ENCODE results near the gene WAC. TPM values are rescaled to one million over a fixed set of nuclear protein-coding genes. Genes with fewer than 3 reads are reported as not detected.
A peak's percentile ranks its signal among the peaks of the same experiment; 100 is the strongest.

Gene WAC
- total RNA-seq, 2 experiments from 2014 or later: 95.2 to 102 TPM

DNA sequence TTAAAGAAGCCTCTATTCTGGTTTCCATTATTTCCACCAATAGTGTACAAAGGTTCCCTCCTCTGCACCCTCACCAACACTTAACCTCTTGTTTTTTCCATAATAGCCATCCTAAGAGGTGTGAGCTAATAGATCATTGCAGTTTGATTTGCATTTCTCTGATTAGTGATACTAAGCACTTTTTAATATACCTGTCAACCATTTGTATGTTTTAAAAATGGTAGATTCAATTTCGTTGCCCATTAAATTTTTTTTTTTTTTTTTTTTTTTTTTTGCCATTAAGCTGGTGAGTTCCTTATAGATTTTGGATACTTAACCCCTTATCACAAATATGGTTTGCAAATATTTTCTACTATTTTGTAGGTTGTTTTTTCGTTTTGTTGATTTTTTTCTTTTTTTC is 23.2 kb downstream of the WAC start:
- intact Hi-C loops (cut with micrococcal nuclease): no loop called here
- DNase-seq (no peak), ATAC-seq (no peak)
- Mint-ChIP-seq H3K9me3 (no peaks in the 10 kb centered on the region), H3K4me1 (ENCODE audit: low read depth) (peaks cover 80% of the 10 kb centered on the region), H3K27ac (no peak overlapping the region), H3K36me3 (ENCODE audit: low read depth) (peaks cover 74% of the 10 kb centered on the region), H3K4me3 (no peak overlapping the region), H3K27me3 (no peaks in the 10 kb centered on the region)
- POLR2A ChIA-PET: no interaction called here
- TF ChIP-seq, protein P1, sequence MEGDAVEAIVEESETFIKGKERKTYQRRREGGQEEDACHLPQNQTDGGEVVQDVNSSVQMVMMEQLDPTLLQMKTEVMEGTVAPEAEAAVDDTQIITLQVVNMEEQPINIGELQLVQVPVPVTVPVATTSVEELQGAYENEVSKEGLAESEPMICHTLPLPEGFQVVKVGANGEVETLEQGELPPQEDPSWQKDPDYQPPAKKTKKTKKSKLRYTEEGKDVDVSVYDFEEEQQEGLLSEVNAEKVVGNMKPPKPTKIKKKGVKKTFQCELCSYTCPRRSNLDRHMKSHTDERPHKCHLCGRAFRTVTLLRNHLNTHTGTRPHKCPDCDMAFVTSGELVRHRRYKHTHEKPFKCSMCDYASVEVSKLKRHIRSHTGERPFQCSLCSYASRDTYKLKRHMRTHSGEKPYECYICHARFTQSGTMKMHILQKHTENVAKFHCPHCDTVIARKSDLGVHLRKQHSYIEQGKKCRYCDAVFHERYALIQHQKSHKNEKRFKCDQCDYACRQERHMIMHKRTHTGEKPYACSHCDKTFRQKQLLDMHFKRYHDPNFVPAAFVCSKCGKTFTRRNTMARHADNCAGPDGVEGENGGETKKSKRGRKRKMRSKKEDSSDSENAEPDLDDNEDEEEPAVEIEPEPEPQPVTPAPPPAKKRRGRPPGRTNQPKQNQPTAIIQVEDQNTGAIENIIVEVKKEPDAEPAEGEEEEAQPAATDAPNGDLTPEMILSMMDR (IDR thresholded peaks at IDR 0.05): no peak
- CTCF ChIA-PET: interaction anchor here (1.1 kb wide), 1 partner anchor 11 kb away, joined by 3 read pairs; no protein-coding TSS in a partner anchor

- intact Hi-C loops (cut with micrococcal nuclease): no loop called here
- H3K9me3 Mint-ChIP-seq: no peaks in the 10 kb centered on the region
- H3K4me1 Mint-ChIP-seq (ENCODE audit: low read depth): peaks cover 73% of the 10 kb centered on the region
- ATAC-seq (no peak), DNase-seq (no peak)
- H3K4me3 Mint-ChIP-seq: no peak overlapping the region
- ChIA-PET POLR2A (interaction anchor here (0.8 to 1.3 kb wide), 4 partner anchors 9 to 21 kb away, joined by 3 to 5 read pairs (median 4); no protein-coding TSS in a partner anchor), CTCF (no interaction called here)
- H3K27ac Mint-ChIP-seq: no peak overlapping the region
- TF ChIP-seq, protein P1 (IDR thresholded peaks at IDR 0.05): no peak
- no peaks in the 10 kb centered on the region for H3K27me3 Mint-ChIP-seq
- H3K36me3 Mint-ChIP-seq (ENCODE audit: low read depth): peaks cover 77% of the 10 kb centered on the region
Measured at GRCh38 chr10:28558186-28558585, 25.3 kb downstream of the WAC start.

- H3K4me1 Mint-ChIP-seq (ENCODE audit: low read depth): peaks cover 75% of the 10 kb centered on the region
- H3K9me3 Mint-ChIP-seq: no peaks in the 10 kb centered on the region
- peak overlapping the region; percentile 5 for H3K27ac Mint-ChIP-seq
- ChIA-PET POLR2A (interaction anchor here (0.8 to 3.9 kb wide), 5 partner anchors 8 to 22 kb away, joined by 3 to 14 read pairs (median 4); no protein-coding TSS in a partner anchor), CTCF (interaction anchor here (0.9 kb wide), 1 partner anchor 16 kb away, joined by 5 read pairs; no protein-coding TSS in a partner anchor)
- intact Hi-C loops (cut with micrococcal nuclease): no loop called here
- ATAC-seq (no peak), DNase-seq (no peak)
- H3K36me3 Mint-ChIP-seq (ENCODE audit: low read depth): peaks cover 80% of the 10 kb centered on the region
- no peak overlapping the region for H3K4me3 Mint-ChIP-seq
- TF ChIP-seq, protein P1 (IDR thresholded peaks at IDR 0.05): no peak
- H3K27me3 Mint-ChIP-seq: no peaks in the 10 kb centered on the region
Measured at GRCh38 chr10:28558923-28559508, 26.1 kb downstream of the WAC start.

GRCh38 chr10:28559618-28560017 is 26.7 kb downstream of the WAC start:
- ATAC-seq (no peak), DNase-seq (no peak)
- Mint-ChIP-seq H3K27me3 (no peaks in the 10 kb centered on the region), H3K4me3 (no peak overlapping the region), H3K36me3 (ENCODE audit: low read depth) (peaks cover 78% of the 10 kb centered on the region), H3K4me1 (ENCODE audit: low read depth) (peaks cover 75% of the 10 kb centered on the region), H3K9me3 (no peaks in the 10 kb centered on the region), H3K27ac (no peak overlapping the region)
- POLR2A ChIA-PET: interaction anchor here (1.0 to 3.9 kb wide), 5 partner anchors 9 to 21 kb away, joined by 3 to 14 read pairs (median 4); no protein-coding TSS in a partner anchor
- TF ChIP-seq, protein P1 (IDR thresholded peaks at IDR 0.05): no peak
- CTCF ChIA-PET: interaction anchor here (0.9 kb wide), 1 partner anchor 16 kb away, joined by 5 read pairs; no protein-coding TSS in a partner anchor
- intact Hi-C loops (cut with micrococcal nuclease): no loop called here

GRCh38 chr10:28560617-28561016 is 27.7 kb downstream of the WAC start:
- DNase-seq (no peak), ATAC-seq (no peak)
- Mint-ChIP-seq H3K27ac (peak overlapping the region; percentile 22), H3K4me1 (ENCODE audit: low read depth) (peaks cover 73% of the 10 kb centered on the region), H3K4me3 (no peak overlapping the region), H3K27me3 (no peaks in the 10 kb centered on the region), H3K36me3 (ENCODE audit: low read depth) (peaks cover 68% of the 10 kb centered on the region), H3K9me3 (no peaks in the 10 kb centered on the region)
- ChIA-PET POLR2A (interaction anchor here (0.6 to 3.9 kb wide), 4 partner anchors 9 to 102 kb away, joined by 3 to 14 read pairs (median 4); no protein-coding TSS in a partner anchor), CTCF (interaction anchor here (1.2 kb wide), 1 partner anchor 9 kb away, joined by 3 read pairs; no protein-coding TSS in a partner anchor)
- intact Hi-C loops (cut with micrococcal nuclease): no loop called here
- TF ChIP-seq, protein P1 (IDR thresholded peaks at IDR 0.05): no peak
